GM19328 (cell line): ENCODE data around the gene PDGFRB.

Source experiments
- ATAC-seq: cut with Tn5 transposase; IDR thresholded peaks from one replicate; pipeline ENCODE4 v1.9.1; 2021; ENCODE audit warnings: mild to moderate bottlenecking, moderate library complexity; ENCODE audit not compliant: unreplicated experiment

PDGFRB gene

GRCh38 chr5:150155258-150156026 lies at the start of gene PDGFRB:
TSS of gene PDGFRB (minus strand) at chr5:150155845. CDS start at chr5:150137047, 18,798 bp downstream.
- ATAC-seq, result no peak

GRCh38 chr5:150204590-150204960 lies 48.9 kb upstream of the PDGFRB start:
- no peak for ATAC-seq

GRCh38 chr5:150203832-150204589 lies 48.4 kb upstream of the PDGFRB start:
- no peak for ATAC-seq

- ATAC-seq, result no peak
Measured at GRCh38 chr5:150202501-150202900, 46.9 kb upstream of the PDGFRB start.

GRCh38 chr5:150197476-150197875 lies 41.8 kb upstream of the PDGFRB start:
- no peak for ATAC-seq

GRCh38 chr5:150196986-150197385 lies 41.3 kb upstream of the PDGFRB start:
- no peak for ATAC-seq

GRCh38 chr5:150196514-150196913 lies 40.9 kb upstream of the PDGFRB start:
- no peak for ATAC-seq

GRCh38 chr5:150195736-150196485 lies 40.3 kb upstream of the PDGFRB start:
- no peak for ATAC-seq

- ATAC-seq, result no peak
Measured at GRCh38 chr5:150192462-150192861, 36.8 kb upstream of the PDGFRB start.

- no peak for ATAC-seq
Measured at GRCh38 chr5:150190987-150191386, 35.3 kb upstream of the PDGFRB start.

- ATAC-seq, result no peak
Measured at GRCh38 chr5:150190503-150190979, 34.9 kb upstream of the PDGFRB start.

GRCh38 chr5:150189728-150190502 lies 34.3 kb upstream of the PDGFRB start, which contains the start of gene SLC6A7:
TSS of gene SLC6A7 (plus strand) at chr5:150190062. CDS start at chr5:150190328, 266 bp downstream.
- no peak for ATAC-seq

- ATAC-seq, result no peak
Measured at GRCh38 chr5:150189326-150189725, 33.7 kb upstream of the PDGFRB start.

- no peak for ATAC-seq
Measured at GRCh38 chr5:150188146-150188842, 32.6 kb upstream of the PDGFRB start.

GRCh38 chr5:150186897-150187296 lies 31.3 kb upstream of the PDGFRB start:
- no peak for ATAC-seq

- ATAC-seq, result no peak
Measured at GRCh38 chr5:150186137-150186536, 30.5 kb upstream of the PDGFRB start.

GRCh38 chr5:150184990-150185912 lies 29.6 kb upstream of the PDGFRB start:
- no peak for ATAC-seq

- ATAC-seq, result no peak
Measured at GRCh38 chr5:150184006-150184405, 28.4 kb upstream of the PDGFRB start.

GRCh38 chr5:150183436-150183835 lies 27.8 kb upstream of the PDGFRB start:
- ATAC-seq, result no peak
